Coronary artery (tissue), 2 donors: ENCODE measurements around the gene METTL1.

Experiments
- DNase-seq: peaks from one replicate; pipeline ENCODE4 v3.0.0-alpha.2; 2017; ENCODE audit warnings: low spot score
- H3K27ac ChIP-seq, 2 donors: fragments of 200-600 bp; sonication (generic); one replicate each; pipeline ENCODE4 v1.5.1; 2016 to 2019
- H3K4me3 ChIP-seq: fragments of 200-600 bp; sonication (generic); 2 replicates; pipeline ENCODE4 v1.5.1; 2016; ENCODE audit warnings: mild to moderate bottlenecking, moderate library complexity
- CTCF ChIP-seq: fragments of 200-600 bp; sonication (generic); IDR thresholded peaks from one replicate; pipeline ENCODE4 v1.5.1; 2019; ENCODE audit warnings: antibody characterized with exemption

Gene METTL1

DNA sequence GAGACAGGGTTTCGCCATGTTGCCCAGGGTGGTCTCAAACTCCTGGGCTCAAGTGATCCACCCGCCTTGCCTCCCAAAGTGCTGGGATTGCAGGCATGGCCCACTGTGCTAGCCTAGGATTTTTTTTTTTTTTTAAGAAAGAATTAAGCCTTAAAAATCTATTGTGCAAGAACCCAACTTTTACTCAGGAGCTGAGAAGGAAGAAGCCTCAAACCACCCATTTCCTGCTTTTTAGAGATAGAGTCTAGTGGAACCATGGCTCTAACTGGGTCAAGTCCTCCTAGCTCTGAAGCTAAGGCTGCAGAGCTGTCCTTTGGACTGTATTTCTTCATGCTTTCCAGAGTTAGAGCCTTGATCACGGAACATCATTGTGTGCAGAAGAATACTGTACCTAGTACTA is 9.3 kb upstream of the METTL1 start:
- no peak for DNase-seq
- no peak overlapping the region for H3K27ac ChIP-seq
- TF ChIP-seq CTCF = no peak

DNA sequence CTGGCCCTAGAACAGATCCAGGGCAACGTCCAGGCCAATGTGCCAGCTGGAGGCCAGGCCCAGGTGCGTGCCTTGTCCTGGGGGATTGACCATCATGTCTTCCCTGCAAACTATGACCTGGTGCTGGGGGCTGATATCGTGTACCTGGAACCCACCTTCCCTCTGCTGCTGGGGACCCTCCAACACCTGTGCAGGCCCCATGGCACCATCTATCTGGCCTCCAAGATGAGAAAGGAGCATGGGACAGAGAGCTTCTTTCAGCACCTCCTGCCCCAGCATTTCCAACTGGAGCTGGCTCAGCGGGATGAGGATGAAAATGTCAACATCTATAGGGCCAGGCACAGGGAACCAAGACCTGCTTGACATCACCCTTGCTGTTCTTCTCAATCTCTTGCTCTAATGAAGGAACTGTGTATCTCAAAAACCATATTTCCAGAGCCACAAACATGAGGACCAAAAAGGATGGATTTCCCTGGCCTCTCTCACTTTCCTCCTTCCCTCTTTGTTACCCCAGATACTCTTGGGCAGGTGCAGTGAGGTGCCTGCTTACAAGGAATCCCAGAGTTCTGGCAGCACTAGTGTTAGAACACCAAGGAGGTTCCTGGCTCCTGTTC is 8.5 kb upstream of the METTL1 start:
- Histone ChIP-seq H3K4me3 (no peak overlapping the region), H3K27ac (no peak overlapping the region)
- no peak for DNase-seq
- no peak for TF ChIP-seq CTCF

More for the DNA sequence above, 9.3 kb upstream of the METTL1 start:
- H3K4me3 ChIP-seq = no peak overlapping the region

DNA sequence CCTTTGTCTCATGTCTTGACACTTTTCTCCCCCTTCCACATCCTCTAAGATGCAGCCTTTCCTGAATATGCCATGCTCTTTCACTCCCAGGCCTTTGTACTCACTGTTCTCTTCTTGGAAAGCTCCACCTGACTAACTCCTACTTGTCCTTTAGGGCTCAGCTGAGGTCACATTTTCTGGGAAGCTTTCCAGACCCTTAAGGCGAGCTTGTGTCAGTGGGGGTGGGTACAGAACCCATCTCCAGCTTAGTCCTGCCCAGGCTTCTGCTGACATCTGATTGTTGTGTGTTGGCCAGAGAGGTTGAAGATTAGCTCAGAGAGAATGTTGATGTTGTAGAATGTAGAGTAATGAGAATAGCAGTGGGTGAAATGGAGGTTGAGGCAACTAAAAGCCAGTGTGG is 7.8 kb upstream of the METTL1 start:
- Histone ChIP-seq H3K27ac (no peak overlapping the region), H3K4me3 (no peak overlapping the region)
- no peak for TF ChIP-seq CTCF
- DNase-seq = no peak

DNA sequence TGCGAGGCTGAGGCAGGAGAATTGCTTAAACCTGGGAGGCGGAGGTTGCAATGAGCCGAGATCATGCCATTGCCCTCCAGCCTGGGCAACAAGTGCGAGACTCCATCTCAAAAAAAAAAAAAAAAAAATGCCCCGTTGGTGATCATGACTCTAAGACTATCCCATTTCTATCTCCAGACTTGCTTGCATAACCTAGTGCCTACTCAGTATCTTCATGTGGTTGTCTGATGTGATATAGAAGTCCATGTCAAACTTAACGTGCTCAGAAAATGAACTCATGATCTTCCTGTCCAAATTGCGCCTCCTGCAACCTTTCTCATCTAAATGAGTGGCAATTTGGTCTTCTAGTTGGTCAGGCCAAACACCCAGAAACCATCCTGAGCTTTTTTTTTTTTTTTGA is 6.0 kb upstream of the METTL1 start:
- Histone ChIP-seq H3K27ac (no peak overlapping the region), H3K4me3 (no peak overlapping the region)
- no peak for DNase-seq
- TF ChIP-seq CTCF = no peak

DNA sequence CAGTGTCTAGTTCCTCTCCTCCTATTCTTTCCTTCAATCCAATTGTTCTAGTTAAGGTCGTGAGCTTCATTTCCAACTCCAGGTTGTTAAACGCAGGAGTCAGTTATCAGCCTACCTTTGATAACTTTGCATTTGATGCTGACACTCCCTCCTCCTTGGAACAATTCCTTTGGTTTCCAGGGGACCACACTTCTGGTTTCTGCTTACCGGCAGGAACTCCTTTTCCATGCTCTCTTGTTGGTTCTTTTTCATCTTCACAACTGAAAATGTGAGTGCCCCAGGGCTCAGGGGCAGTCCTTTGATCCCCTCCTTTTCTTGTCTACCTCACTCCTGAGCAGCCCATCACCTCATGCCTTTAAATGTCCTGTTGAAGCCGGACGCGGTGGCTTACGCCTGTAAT is 5.5 kb upstream of the METTL1 start:
- DNase-seq = no peak
- H3K4me3 ChIP-seq = no peak overlapping the region
- H3K27ac ChIP-seq = no peak overlapping the region
- TF ChIP-seq CTCF = no peak

DNA sequence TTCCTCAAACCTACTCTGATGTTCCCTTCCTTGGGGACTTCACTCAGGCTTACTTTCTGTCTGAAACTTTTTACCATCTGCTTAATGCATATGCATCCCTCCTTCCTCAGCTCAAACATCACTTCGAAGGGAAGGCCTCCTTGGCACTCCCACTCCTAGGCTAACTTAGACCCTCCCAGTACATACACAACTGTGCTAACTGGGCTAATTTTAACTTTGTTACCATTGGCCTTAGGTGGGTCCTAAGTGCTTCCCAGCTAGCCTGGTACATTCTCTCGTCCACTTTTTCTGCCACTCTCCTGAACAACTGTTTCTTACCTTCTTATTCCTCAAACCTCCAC is 4.3 kb upstream of the METTL1 start:
- no peak for TF ChIP-seq CTCF
- Histone ChIP-seq H3K27ac (no peak overlapping the region), H3K4me3 (no peak overlapping the region)

GRCh38 chr12:57775563-57776246 is 3.8 kb upstream of the METTL1 start:
- H3K27ac ChIP-seq = no peak overlapping the region
- no peak overlapping the region for H3K4me3 ChIP-seq
- no peak for TF ChIP-seq CTCF
- DNase-seq = no peak

More for the DNA sequence above, 4.3 kb upstream of the METTL1 start:
- no peak for DNase-seq
